ENCODE measurements around the gene THEMIS2. TPM values are rescaled to one million over a fixed set of nuclear protein-coding genes. Genes with fewer than 3 reads are reported as not detected.

The THEMIS2 gene
- total and polyA plus RNA-seq, 2 of the 8 experiments (the other 6 are each of a cell fraction or from before 2014, with no cell fraction given) = 12.4 to 28.0 TPM

- no peak for TF ChIP-seq POU5F1 (IDR thresholded peaks at IDR 0.05; ENCODE audit: low read depth, low read length)
- TF ChIP-seq GTF2F1 (IDR thresholded peaks at IDR 0.05; ENCODE audit: borderline replicate concordance, low read depth, low read length) = no peak
- no peak for TF ChIP-seq CTBP2 (IDR thresholded peaks at IDR 0.05; ENCODE audit: borderline replicate concordance, insufficient read depth, insufficient read length, low read length)
- no peak for TF ChIP-seq ASH2L (IDR thresholded peaks at IDR 0.05; ENCODE audit: low read length)
- no peaks in the 10 kb centered on the region for H3K23me2 ChIP-seq (ENCODE audit: low read depth, low read length)
- H3K79me1 ChIP-seq (ENCODE audit: low read depth, low read length) = no peaks in the 10 kb centered on the region
- H3K4me3 ChIP-seq (ENCODE audit: extremely low read depth in 1 of 4, insufficient read depth in 2 of 4, low read depth in 3 of 4, low read length in 4 of 4) = no peak overlapping the region
- H4K8ac ChIP-seq (ENCODE audit: extremely low read depth, insufficient read depth, low read length) = no peak overlapping the region
- H4K91ac ChIP-seq (replicated peaks; ENCODE audit: insufficient read length, low read length) = no peak overlapping the region
- FAIRE-seq = no peak
- H2BK120ac ChIP-seq (replicated peaks; ENCODE audit: low read depth, low read length) = no peak overlapping the region
- no peak overlapping the region for H2BK20ac ChIP-seq (ENCODE audit: low read length)
- H2BK12ac ChIP-seq (ENCODE audit: low read depth, low read length) = no peak overlapping the region
- H3K18ac ChIP-seq (ENCODE audit: extremely low read depth, low read length) = no peak overlapping the region
- H3K14ac ChIP-seq (ENCODE audit: insufficient read length) = no peak overlapping the region
- WGBS, 2 experiments (ENCODE audit: extremely low coverage in 1 of 2, insufficient coverage in 1 of 2, insufficient read length in 1 of 2, insufficient replicate concordance in 2 of 2, low coverage in 1 of 2, low lambda C conversion rate in 2 of 2, missing lambda C conversion rate in 1 of 2) = 90% methylated on average over 14 of the region's 15 CpGs; no CpG with 5 or more reads in 1 of the 2 experiments
- no peak overlapping the region for H4K5ac ChIP-seq (ENCODE audit: insufficient read length, low read depth, low read length)
- H2BK5ac ChIP-seq (ENCODE audit: low read depth, low read length) = 0 out of 2 replicates have a peak overlapping the region, but pooled peaks have one; percentile 19
- H3K27ac ChIP-seq (ENCODE audit: low read depth, low read length) = no peak overlapping the region
- no peak overlapping the region for H3K23ac ChIP-seq (ENCODE audit: insufficient read length)
- H2BK15ac ChIP-seq (ENCODE audit: low read length) = no peak overlapping the region
- no peak overlapping the region for H3K56ac ChIP-seq (replicated peaks; ENCODE audit: insufficient read length, low read depth, low read length)
- H2AFZ ChIP-seq (ENCODE audit: low read length) = no peak overlapping the region
- POLR2A ChIA-PET (ENCODE audit: partially characterized antibody) = interaction anchor here (0.8 to 1.3 kb wide), 4 partner anchors 8 to 55 kb away, joined by 3 to 5 read pairs (median 3); no protein-coding TSS in a partner anchor
- no peak overlapping the region for H3K4me2 ChIP-seq (ENCODE audit: insufficient read depth in 1 of 2, low read depth in 2 of 2, low read length in 2 of 2)
- H3K9ac ChIP-seq (replicated peaks in 1 of 4; ENCODE audit: extremely low read depth in 1 of 4, low read depth in 3 of 4, low read length in 3 of 4) = no peak overlapping the region
- H3K36me3 ChIP-seq (ENCODE audit: control insufficient read depth in 2 of 4, insufficient read depth in 4 of 4, low read length in 3 of 4) = peaks cover 0 to 27% (median 8%) of the 10 kb centered on the region in 4 experiments; a peak in 6 of 8 replicates
- DNase-seq (ENCODE audit: low read depth in 1 of 2, low spot score in 2 of 2) = no peak
- H3K9me3 ChIP-seq (ENCODE audit: insufficient read depth in 2 of 2, low read depth in 1 of 2, low read length in 1 of 2) = no peaks in the 10 kb centered on the region
- CTCF ChIA-PET (ENCODE audit: partially characterized antibody) = interaction anchor here (1.0 to 2.4 kb wide), 3 partner anchors 9 to 28 kb away, joined by 3 to 9 read pairs (median 8); no protein-coding TSS in a partner anchor
- no peaks in the 10 kb centered on the region for H3K27me3 ChIP-seq (replicated peaks in 1 of 4; ENCODE audit: control insufficient read depth in 3 of 4, extremely low read depth in 1 of 4, insufficient read depth in 3 of 4, low read length in 3 of 4)
- H3K4ac ChIP-seq (replicated peaks; ENCODE audit: insufficient read length, low read depth, low read length) = no peak overlapping the region
- no peaks in the 10 kb centered on the region for H3K79me2 ChIP-seq (ENCODE audit: control insufficient read depth in 1 of 2, insufficient read depth in 2 of 2, low read length in 2 of 2)
- H3K4me1 ChIP-seq (replicated peaks in 1 of 4; ENCODE audit: control insufficient read depth in 3 of 4, insufficient read depth in 4 of 4, low read length in 3 of 4) = no peaks in the 10 kb centered on the region
- no peak overlapping the region for H2AK5ac ChIP-seq (ENCODE audit: low read depth, low read length)
- H4K20me1 ChIP-seq (replicated peaks in 1 of 2; ENCODE audit: control insufficient read depth in 1 of 2, insufficient read depth in 2 of 2, low read length in 2 of 2) = peaks cover 0 to 4% of the 10 kb centered on the region in 2 experiments
These were observed 13.4 kb downstream of the THEMIS2 start for GRCh38 chr1:27885621-27886352.
